Measurements from ENCODE around the gene CPLANE2.

DNA sequence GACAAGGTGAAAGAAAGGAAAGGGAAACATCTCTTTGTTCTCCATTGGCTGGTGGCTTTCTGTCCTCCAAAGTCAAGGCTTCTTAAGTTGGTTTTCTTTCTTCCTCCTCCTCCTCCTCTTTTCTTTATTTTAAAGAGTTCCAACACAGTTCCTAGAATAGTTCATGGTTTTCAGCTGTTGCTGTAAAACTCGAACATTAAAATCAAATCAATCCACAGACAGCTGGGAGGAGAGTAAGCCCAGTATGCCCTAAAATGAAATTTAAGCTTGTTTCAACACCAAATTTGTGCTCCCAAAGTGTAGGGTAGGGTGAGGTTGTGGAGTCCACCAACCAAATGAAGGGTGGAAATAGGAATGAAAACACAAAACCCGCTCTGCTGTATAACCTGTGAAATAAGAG lies 10.5 kb upstream of the CPLANE2 start:
- TF ChIP-seq, protein P1, sequence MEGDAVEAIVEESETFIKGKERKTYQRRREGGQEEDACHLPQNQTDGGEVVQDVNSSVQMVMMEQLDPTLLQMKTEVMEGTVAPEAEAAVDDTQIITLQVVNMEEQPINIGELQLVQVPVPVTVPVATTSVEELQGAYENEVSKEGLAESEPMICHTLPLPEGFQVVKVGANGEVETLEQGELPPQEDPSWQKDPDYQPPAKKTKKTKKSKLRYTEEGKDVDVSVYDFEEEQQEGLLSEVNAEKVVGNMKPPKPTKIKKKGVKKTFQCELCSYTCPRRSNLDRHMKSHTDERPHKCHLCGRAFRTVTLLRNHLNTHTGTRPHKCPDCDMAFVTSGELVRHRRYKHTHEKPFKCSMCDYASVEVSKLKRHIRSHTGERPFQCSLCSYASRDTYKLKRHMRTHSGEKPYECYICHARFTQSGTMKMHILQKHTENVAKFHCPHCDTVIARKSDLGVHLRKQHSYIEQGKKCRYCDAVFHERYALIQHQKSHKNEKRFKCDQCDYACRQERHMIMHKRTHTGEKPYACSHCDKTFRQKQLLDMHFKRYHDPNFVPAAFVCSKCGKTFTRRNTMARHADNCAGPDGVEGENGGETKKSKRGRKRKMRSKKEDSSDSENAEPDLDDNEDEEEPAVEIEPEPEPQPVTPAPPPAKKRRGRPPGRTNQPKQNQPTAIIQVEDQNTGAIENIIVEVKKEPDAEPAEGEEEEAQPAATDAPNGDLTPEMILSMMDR (IDR thresholded peaks at IDR 0.05): no peak
- TF ChIP-seq EP300 (IDR thresholded peaks at IDR 0.05): no peak
- no peak for TF ChIP-seq POLR2AphosphoS5 (IDR thresholded peaks at IDR 0.05)
- no peak for TF ChIP-seq POLR2A (IDR thresholded peaks at IDR 0.05)

All from suprapubic skin (tissue), 4 donors.